COLO668 (cell line): ENCODE data around the gene TMIGD2.

Experiments used
- DNase-seq: peaks from one replicate; lab custom pipeline; 2025; ENCODE audit not compliant: unreplicated experiment; lab: John Stamatoyannopoulos, UW

Gene TMIGD2

DNA sequence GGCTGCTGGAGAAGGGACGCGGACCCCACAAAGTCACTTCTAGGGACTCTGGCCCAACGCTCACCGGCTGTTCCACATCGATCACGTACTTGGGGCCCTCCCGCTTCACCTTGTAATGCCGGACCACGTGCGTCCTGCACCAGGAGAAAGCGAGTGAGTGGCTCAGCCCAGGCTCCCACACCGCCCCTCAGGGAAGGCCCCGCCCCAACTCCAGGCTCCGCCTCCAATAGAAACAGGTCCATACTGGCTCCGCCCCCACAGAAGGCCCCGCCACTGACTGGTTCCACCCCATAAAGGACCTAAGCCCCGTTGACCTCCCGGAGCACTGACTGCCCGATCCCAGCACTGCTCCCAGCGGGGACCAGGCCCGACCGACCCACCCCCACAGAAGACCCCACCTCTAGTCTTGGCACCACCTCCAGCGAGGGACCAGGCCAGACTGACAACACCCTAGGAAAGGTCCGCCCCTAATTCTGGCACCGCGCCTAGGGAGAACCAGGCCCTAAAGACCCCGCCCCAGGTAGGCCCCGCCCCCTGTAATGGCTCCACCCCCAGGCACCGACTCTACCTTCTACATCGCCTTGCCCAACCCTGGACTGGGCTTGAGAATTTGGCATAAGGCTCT, 25.2 kb upstream of the TMIGD2 start:
- no peak for DNase-seq

DNA sequence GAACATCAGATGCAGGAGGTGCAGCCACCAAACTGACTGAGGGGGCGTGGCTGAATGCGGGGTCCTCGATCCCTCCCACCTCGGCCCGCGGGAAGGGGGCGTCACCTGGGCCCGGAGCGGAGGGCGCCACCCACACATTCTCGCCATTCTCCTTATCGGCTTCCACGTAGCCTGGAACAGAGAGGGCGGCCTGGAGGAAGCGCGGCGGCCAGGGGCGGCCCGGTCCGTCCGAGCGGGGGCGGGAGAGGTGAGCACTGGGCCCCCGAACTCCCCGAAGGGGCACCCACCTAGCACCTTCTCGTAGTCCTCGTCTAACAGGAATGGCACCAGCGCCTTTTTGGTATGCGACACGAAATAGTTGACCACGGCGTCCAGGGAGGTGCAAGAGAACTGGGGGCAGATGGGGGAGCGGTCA, 24.7 kb upstream of the TMIGD2 start:
- no peak for DNase-seq

DNA sequence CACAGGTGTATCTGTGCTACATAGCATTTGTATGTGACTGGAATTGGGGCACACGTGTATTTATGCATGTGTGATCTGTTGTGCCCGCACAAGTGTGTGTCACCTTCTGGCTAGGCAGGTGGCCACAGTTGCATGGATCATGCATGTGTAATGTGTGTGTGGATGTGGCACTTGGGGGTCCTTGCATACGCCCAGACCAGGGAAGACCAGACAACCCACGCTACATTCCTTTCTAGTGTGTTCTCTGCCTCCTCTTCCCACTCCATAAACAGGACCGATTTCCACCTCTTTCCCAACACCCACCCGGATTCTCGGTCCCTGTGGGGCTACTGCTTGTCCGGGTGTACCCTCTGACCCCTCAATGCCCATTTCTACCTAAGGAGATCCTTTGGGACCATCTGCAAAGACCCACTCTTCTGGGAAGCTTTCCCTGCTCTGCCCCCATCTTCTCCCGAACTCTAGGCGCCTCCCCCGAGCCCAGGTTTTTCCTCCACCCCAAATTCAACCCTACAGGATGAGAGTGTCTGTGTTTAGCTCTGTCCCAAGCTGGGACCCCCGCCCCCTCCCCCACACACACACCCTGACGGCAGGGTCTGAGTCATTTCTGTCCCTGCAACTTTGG, 24.1 kb upstream of the TMIGD2 start:
- no peak for DNase-seq

DNA sequence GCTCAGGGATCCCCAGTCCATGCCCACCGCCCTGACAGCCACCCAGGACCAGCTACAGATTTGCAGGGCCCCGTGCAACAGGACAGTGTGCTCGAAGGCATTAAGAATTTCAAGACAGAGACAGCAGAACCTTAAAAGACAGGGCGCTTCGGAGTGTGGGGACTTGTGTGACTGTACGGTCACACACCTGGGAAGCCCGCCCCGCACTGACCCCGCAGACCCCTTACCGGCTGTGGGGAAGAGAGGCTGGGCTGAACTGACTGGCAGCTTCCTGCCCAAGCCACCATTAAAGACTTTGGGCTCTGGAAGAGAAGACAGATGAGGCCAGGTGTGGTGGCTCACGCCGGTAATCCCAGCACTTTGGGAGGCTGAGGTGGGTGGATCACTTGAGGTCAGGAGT, 22.0 kb upstream of the TMIGD2 start:
- DNase-seq: no peak

DNA sequence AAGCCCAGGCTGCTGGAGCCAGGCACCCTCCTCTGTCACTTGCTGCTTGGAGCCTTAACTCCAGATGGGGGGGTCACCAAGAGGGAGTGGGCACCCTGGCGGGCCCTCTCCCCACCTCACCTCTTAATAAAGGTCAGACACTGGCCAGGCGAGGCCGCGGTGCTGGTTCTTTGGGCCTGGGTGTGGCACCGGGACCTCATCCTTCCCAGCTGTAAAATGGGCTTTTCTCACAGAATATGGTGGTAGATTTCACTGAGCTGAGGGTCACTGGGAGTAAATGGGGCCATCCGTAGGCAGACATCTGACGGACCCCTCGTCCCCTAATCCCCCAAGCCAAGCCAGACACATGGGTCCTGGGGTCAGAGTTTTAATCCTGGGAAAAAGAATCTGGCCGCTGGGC, 21.5 kb upstream of the TMIGD2 start:
- no peak for DNase-seq

DNA sequence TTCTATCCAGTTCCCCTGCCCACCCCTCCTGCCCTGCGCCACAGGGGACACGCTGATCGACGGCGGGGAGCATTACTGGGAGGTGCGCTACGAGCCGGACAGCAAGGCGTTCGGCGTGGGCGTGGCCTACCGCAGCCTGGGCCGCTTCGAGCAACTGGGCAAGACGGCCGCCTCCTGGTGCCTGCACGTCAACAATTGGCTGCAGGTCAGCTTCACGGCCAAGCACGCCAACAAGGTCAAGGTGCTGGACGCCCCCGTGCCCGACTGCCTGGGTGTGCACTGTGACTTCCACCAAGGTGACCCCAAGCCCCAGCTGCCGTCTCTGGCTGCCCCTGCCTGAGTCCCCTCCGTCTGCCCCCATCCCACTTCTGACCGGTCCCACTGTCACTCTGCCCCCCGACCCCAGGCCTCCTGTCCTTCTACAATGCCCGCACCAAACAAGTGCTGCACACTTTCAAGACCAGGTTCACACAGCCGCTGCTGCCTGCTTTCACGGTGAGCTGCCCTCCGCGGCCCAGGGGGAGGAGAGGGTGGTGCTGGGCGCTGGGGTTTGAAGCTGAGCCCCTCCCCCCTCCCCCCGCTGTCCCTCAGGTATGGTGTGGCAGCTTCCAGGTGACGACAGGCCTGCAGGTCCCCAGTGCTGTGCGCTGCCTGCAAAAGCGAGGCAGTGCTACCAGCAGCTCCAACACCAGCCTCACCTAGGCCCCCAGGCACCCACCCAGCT, 20.9 kb upstream of the TMIGD2 start:
- no peak for DNase-seq

DNA sequence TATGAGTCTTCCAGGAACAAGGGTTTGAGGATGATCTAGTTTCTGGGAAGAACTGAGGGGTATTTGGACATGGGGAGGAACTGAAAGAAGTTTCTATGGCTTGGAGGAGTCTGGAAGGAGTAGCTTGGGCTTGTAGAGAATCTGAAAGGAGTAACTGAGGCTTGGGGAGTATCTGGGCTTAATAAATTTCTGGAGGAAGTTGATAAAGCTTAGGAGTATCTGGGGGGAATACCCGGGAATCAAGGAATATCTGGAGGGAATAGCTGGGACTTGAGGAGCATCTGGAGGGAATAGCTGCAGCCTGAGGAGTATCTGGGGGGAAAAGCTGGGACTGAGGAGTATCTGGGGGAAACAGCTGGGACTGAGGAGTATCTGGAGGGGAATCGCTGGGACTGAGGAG, 18.2 kb upstream of the TMIGD2 start:
- DNase-seq: no peak

DNA sequence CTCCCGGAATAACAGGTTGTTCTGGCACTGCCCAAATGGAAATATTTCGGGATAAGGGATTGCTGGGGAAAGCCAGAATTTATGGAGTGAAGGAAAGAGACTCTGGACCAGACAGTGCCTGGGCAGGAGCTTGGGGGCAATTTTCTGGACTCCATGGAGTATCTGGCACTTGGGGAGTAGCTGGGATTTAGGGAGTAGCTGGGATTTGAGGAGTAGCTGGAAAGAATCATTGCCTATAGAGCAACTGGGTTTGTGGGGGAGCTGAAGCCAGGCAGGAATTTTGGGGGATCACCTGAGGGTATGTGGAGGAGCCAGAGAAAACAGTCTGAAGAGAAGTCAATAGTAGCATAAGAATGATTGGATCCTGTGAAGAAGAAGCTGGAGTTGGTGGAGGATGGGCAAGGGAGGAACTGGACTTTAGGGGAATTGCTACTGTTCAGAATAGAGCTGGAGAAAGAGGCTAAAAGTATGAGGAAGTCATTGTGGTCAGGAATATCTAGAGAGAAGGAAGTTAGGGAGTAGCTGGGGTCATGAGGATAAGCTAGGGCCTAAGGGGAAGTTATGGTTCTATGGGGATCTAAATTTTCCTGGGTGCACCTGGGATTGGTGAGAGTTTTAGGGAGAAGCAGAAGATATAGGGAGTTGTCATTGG, 17.0 kb upstream of the TMIGD2 start:
- DNase-seq: no peak

DNA sequence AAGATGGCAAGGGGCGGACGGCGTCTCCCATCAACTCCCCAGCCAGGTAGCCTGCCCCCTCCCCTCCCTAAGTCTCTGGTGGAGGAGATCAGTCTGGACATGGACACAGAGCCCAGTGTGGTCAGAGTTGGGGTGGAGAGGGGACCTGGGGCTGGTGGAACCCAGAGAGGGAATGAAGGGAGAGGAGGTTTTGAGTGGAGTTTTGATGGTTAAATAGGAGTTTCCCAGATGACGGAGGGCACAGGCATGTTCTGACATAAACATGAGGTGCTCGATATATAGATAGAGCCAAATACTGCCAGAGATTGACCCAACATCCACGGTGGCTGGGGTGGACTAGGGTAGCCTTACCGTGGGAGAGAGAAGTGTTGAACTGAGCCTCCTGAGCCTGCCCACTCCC, 16.3 kb upstream of the TMIGD2 start:
- DNase-seq: no peak

DNA sequence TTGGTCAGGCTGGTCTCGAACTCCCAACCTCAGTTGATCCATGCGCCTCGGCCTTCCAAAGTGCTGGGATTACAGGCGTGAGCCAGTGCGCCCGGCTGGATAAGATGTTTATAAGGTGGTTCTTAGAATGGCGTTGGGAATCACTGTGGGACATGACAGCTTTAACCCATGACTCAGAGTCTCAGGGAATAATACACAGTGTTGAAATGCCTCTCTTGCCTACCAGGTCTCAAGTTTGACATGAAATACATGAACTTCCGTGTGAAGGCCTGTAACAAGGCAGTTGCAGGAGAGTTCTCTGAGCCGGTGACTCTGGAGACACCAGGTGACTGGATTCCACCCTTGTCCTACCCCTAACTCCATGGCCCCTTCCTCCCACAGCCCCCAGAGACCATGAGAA, 14.8 kb upstream of the TMIGD2 start:
- no peak for DNase-seq

DNA sequence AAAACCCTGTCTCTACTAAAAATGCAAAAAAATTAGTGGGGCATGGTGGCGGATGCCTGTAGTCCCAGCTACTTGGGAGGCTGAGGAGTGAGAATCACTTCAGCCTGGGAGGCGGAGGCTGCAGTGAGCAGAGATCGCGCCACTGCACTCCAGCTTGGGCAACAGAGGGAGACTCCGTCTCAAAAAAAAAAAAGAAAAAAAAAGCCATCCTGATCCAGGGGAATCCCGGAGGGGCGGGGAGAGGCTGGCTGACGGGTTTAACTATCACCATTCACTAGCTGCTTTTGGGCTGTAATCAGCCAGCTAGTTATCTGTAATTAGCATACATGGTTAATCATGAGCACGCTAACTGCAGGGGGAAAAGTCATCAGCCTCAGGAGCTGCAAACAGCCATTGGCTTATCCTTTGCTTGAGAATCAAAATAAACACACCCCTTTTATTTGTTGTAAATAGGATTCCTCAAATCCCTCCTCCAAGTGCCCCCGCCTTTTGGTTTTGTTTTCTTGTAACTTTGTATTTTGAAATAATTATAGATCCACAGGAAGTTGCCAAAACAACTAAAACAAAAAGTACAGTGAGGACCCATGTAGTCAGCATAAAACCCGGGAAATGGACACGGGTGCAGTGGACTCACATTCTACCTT, 11.8 kb upstream of the TMIGD2 start:
- DNase-seq: no peak

DNA sequence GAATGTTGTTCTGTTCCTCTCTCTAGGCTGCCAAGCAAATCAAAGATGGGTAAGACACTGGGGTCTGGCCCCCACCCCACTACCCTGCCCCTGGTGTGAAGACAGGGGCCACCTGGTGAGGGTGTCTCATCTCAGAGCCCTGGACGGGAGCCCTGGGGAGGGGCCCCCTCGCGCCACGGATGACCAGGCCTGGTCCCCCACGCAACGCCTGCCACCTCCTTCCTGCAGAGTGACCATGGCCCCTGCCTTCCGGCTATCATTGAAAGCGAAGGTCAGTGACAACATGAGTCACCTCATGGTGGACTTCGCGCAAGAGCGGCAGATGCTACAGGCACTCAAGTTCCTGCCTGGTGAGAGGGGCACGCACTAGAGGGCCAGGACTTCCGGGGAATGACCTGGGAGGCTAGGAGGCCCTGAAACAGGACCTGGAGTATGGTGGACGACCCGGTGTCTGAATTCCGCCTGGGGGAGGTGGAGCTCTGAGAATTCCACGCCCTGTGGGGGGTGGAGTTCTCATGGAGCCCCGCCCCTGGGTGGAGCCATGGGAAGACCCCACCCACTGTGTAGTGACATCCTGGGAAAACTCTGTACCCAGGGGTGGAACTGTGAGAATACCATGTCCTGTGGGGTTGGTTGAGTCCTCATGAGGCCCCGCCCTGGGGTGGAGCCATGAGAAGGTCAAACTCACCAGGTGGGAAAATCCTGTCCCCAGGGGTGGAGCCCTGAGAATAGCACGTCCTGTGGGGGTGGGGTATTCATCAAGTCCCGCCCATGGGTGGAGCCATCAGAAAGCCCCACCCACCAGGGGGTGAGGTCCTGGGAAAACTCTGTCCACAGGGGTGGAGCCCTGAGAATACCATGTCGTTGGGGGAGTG, 8.3 kb upstream of the TMIGD2 start:
- DNase-seq: no peak

DNA sequence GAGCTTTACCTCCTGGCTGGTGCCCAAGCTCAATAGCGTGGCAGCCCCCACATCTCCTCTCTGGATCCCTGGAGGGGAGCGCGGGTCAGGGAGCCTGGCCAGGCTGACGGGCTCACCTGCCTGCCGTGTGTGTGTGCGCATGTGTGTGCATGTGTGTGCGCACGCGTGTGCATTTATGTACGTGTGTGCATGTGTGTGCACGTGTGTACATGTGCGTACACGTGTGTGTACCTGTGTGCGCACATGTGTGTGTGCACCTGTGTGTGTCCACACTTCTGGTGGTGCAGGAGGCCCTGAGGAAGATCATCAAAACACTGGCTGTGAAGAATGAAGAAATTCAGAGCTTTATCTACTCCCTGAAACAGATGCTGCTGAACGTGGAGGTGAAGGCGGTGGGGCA, 3.5 kb upstream of the TMIGD2 start:
- no peak for DNase-seq

DNA sequence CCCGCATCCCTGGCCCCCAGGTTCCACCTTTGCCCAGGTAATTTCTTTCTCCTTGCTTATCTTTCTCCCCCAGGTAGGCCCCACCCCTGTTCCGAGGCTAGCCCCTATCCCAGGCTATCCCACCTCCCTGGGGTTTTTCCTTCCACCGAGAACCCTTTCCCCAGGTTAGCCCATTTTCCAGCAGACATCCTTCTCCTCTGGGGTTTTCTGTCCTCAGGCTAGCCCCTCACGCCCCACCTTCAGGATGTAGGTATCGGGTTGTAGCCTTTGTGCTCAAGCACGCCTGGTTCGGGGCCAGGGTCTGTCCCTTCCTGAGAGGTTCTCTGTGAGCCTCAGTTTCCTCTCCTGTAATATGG, 3.0 kb upstream of the TMIGD2 start:
- no peak for DNase-seq

DNA sequence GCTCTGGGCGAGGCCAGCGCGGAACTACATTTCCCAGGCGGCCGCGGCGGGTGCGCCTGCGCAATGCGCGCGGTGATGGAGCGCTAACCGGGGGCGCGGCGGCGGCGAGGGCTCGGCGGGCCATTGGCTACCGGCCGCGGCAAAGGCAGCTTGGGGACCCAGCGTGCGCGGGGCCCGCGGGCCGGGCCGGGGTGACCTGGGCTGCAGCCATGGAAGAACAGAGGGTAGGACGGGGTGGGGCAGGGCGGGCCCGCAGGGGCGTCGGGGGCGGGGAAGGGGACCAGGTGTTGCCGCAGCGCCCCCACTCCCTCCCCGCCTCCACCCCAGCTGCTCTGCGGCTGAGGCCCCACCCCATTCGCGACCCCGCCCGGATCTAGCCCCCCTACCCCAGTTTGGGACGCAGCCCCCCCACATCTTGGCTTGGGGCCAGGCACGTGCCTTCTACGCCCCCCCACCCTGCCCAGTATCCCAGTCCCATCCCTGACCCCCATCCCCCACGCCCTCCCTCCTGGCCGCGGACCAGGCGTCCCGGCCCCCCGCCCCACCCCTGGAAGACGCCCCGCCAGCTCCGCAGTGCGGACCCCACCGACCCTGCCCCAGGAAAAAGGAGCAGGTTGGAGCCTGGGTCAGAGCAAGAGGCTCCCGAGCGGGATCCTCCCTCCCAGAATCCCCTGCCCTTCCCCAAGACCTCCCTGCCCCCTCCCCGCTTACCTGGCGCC, 2.5 kb upstream of the TMIGD2 start, which contains the start of gene FSD1:
Gene FSD1 (plus strand): TSS at position 61 of the 719 bp plus-strand sequence. CDS start 149 bp downstream, at position 210.
- peak; percentile 76 for DNase-seq

DNA sequence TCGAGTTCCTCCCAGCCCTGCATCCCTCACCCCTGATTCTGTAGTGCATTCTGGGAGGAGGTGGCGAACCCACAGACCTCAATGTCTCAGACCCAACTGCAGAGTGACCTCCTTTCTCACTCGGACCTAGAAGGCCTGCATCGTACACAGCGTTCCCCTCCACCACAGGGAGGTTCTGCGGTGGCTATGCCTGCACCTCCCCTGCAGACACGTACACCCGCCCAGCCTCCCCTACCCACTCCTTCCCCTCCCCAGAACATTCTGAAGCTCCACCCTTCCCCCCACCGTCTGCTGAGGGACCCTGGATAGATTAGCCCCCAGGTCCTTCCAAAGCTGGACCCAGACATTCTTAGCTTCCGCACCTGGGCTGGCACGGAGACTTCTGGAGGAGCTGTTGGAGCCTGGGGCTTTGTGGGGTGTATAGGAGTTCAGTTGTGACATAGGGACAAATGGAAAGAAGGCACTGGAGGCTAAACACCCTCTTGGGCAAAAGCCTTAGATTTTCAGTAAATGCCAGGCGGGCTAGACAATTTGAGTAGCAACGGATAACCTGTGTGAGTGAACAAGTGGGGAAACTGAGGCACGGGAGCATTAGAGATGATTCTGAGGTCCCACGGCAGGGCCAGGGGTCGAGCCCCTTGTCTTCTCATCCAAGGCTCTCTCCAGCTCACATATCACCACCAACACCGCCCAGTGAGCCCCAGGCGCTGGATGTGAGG, 1.8 kb upstream of the TMIGD2 start:
- no peak for DNase-seq

DNA sequence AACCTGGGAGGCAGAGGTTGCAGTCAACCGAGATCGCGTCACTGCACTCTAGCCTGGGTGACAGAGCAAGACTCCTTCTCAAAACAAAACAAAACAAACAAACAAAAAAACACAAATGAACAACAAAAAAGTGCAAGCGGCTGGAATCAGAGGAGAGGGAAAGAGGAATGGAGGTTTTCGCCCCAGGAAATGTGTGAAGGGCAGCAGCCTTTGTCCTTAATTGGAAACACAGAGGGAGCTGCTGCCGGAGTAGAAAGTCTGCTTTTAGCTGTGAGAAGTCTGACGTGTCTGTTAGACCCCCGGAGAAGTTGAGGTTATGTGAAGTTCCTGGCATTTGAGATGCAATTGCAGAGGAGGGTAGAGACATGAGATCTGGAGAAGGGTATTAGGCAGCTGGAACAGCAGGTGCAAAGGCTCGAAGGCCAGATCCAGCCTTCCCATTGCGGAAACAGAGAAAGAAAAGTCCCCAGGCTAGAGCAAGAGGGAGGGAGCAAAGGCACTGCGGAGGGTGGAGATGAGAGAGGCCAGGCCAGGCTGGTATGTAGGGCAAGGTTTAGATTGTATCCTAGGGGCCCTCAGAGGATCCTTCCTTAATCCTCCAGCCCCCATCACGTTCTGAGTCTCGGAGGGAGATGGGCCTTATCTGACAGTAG, 473 bp downstream of the TMIGD2 start:
- DNase-seq: no peak

DNA sequence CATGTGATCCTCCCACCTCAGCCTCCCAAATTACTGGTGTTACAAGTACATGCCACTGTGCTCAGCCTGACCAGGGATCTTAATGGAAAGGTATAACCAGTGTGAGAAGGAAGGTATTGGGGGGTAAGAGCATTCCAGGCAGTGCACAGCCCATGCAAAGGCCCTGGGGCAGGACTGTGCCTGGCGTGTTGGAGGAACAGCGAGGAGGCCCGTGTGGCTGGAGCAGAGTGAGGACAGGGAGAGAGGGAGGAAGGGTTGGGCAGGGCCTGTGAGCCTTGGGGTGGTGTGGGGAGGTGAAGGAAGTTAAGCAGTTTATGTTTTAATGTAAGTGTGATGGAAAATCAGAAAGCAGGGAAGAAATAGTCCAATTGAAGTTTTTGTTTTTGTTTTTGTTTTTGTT, 1.6 kb downstream of the TMIGD2 start:
- DNase-seq: no peak
